WERI-Rb-1 (cell line): ENCODE results near the gene ZAP70.

Experiments used
- DNase-seq: peaks from one replicate; pipeline ENCODE4 v3.0.0-alpha.2; 2020
- H3K27ac ChIP-seq: fragments of 250-450 bp; sonication (Bioruptor Pico); 2 replicates; pipeline ENCODE4 v1.5.1; 2020; ENCODE audit warnings: mild to moderate bottlenecking, moderate library complexity
- H3K27me3 ChIP-seq: fragments of 250-450 bp; sonication (Bioruptor Pico); 2 replicates; pipeline ENCODE4 v1.5.1; 2021; ENCODE audit warnings: mild to moderate bottlenecking, low read depth, moderate library complexity; ENCODE audit not compliant: insufficient read depth, severe bottlenecking
- H3K36me3 ChIP-seq: fragments of 250-450 bp; sonication (Bioruptor Pico); 2 replicates; pipeline ENCODE4 v1.5.1; 2020; ENCODE audit warnings: mild to moderate bottlenecking, moderate library complexity
- H3K4me3 ChIP-seq: 2 replicates; pipeline ENCODE4 v1.5.1; 2011; ENCODE audit warnings: low read depth, mild to moderate bottlenecking, control low read depth, low read length
- H3K9me3 ChIP-seq: fragments of 250-450 bp; sonication (Bioruptor Pico); 2 replicates; pipeline ENCODE4 v1.5.1; 2021; ENCODE audit warnings: mild to moderate bottlenecking, moderate library complexity; ENCODE audit not compliant: severe bottlenecking
- CTCF ChIP-seq: IDR thresholded peaks from 2 replicates; pipeline ENCODE4 v1.5.1; 2011; ENCODE audit warnings: low read depth, mild to moderate bottlenecking, control low read depth, inconsistent platforms, low read length

ZAP70 gene

GRCh38 chr2:97765933-97766332 is 52.6 kb downstream of the ZAP70 start:
- H3K27ac ChIP-seq, result no peak overlapping the region
- peaks cover 36% of the 10 kb centered on the region for H3K36me3 ChIP-seq
- no peaks in the 10 kb centered on the region for H3K27me3 ChIP-seq
- no peaks in the 10 kb centered on the region for H3K9me3 ChIP-seq
- no peak for TF ChIP-seq CTCF
- H3K4me3 ChIP-seq, result no peak overlapping the region
- no peak for DNase-seq

- H3K36me3 ChIP-seq, result peaks cover 30% of the 10 kb centered on the region
These were observed 53.2 kb downstream of the ZAP70 start for GRCh38 chr2:97766567-97766966.

GRCh38 chr2:97769308-97769707 is 55.9 kb downstream of the ZAP70 start:
- TF ChIP-seq CTCF, result no peak
- no peaks in the 10 kb centered on the region for H3K9me3 ChIP-seq
- no peak for DNase-seq
- no peak overlapping the region for H3K27ac ChIP-seq
- H3K4me3 ChIP-seq, result no peak overlapping the region
- H3K36me3 ChIP-seq, result peaks cover 21% of the 10 kb centered on the region
- no peaks in the 10 kb centered on the region for H3K27me3 ChIP-seq

More at GRCh38 chr2:97766567-97766966, 53.2 kb downstream of the ZAP70 start:
- H3K9me3 ChIP-seq, result no peaks in the 10 kb centered on the region
- H3K27ac ChIP-seq, result no peak overlapping the region
- H3K4me3 ChIP-seq, result no peak overlapping the region
- no peak for TF ChIP-seq CTCF
- DNase-seq, result no peak
- no peaks in the 10 kb centered on the region for H3K27me3 ChIP-seq

DNA sequence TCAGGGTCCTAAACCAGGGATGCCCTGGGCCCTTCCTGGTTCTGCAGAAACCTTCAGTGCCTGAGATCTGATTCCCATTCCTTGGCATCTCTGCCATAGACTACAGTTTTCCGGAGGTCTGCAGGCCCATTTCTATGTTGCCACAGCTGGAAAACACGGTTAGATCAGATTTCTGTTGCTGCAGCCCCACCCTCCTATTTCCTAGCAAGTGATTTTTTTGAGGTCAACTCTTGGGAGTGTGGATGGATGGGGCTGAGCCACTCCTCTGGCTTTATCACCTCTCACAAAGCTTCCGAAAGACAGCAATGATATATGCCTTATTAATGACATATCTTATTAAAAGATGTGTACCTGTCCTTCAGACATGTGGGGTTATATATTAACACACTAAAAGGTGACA is 56.3 kb downstream of the ZAP70 start:
- no peak overlapping the region for H3K27ac ChIP-seq

GRCh38 chr2:97770445-97770844 is 57.1 kb downstream of the ZAP70 start:
- H3K9me3 ChIP-seq, result no peaks in the 10 kb centered on the region
- no peak overlapping the region for H3K27ac ChIP-seq
- no peak for TF ChIP-seq CTCF
- DNase-seq, result no peak
- H3K36me3 ChIP-seq, result peaks cover 14% of the 10 kb centered on the region
- H3K27me3 ChIP-seq, result no peaks in the 10 kb centered on the region
- no peak overlapping the region for H3K4me3 ChIP-seq

More for the DNA sequence above, 56.3 kb downstream of the ZAP70 start:
- no peak overlapping the region for H3K4me3 ChIP-seq
- peaks cover 19% of the 10 kb centered on the region for H3K36me3 ChIP-seq
- no peak for DNase-seq
- H3K27me3 ChIP-seq, result no peaks in the 10 kb centered on the region
- no peak for TF ChIP-seq CTCF
- no peaks in the 10 kb centered on the region for H3K9me3 ChIP-seq

- Histone ChIP-seq H3K27ac (no peak overlapping the region), H3K4me3 (no peak overlapping the region), H3K27me3 (no peaks in the 10 kb centered on the region), H3K36me3 (peaks cover 6% of the 10 kb centered on the region; the same call in 1 of the 2 replicates), H3K9me3 (no peaks in the 10 kb centered on the region)
- peak; percentile 92 for TF ChIP-seq CTCF
- DNase-seq, result peak; percentile 68
These were observed 61.0 kb downstream of the ZAP70 start for GRCh38 chr2:97774425-97774824.
